ENCODE results near the gene TARBP2.

TARBP2 gene

GRCh38 chr12:53474819-53475218, 26.3 kb upstream of the TARBP2 start:
- no peak for DNase-seq (ENCODE audit: low read depth)

GRCh38 chr12:53476769-53477209, 24.3 kb upstream of the TARBP2 start:
- no peak for DNase-seq (ENCODE audit: low read depth)

GRCh38 chr12:53478865-53479264, 22.2 kb upstream of the TARBP2 start:
- DNase-seq (ENCODE audit: low read depth), result no peak

GRCh38 chr12:53479331-53479730, 21.8 kb upstream of the TARBP2 start:
- DNase-seq (ENCODE audit: low read depth), result no peak

GRCh38 chr12:53480491-53481442, 20.3 kb upstream of the TARBP2 start:
- no peak for DNase-seq (ENCODE audit: low read depth)

GRCh38 chr12:53481458-53481857, 19.6 kb upstream of the TARBP2 start:
- peak; percentile 73 for DNase-seq (ENCODE audit: low read depth)

- no peak for DNase-seq (ENCODE audit: low read depth)
Measured at GRCh38 chr12:53481939-53482586, 19.0 kb upstream of the TARBP2 start.

- no peak for DNase-seq (ENCODE audit: low read depth)
Measured at GRCh38 chr12:53482626-53483168, 18.4 kb upstream of the TARBP2 start.

GRCh38 chr12:53483225-53483978, 17.7 kb upstream of the TARBP2 start:
- no peak for DNase-seq (ENCODE audit: low read depth)

GRCh38 chr12:53483979-53484377, 17.1 kb upstream of the TARBP2 start:
- DNase-seq (ENCODE audit: low read depth), result no peak

GRCh38 chr12:53484686-53485575, 16.2 kb upstream of the TARBP2 start:
- DNase-seq (ENCODE audit: low read depth), result no peak

- no peak for DNase-seq (ENCODE audit: low read depth)
Measured at GRCh38 chr12:53485955-53486735, 14.9 kb upstream of the TARBP2 start.

- no peak for DNase-seq (ENCODE audit: low read depth)
Measured at GRCh38 chr12:53486736-53487487, 14.2 kb upstream of the TARBP2 start.

GRCh38 chr12:53489242-53489864, 11.7 kb upstream of the TARBP2 start:
- DNase-seq (ENCODE audit: low read depth), result no peak

- DNase-seq (ENCODE audit: low read depth), result no peak
Measured at GRCh38 chr12:53492188-53492587, 8.9 kb upstream of the TARBP2 start.

GRCh38 chr12:53492830-53493609, 8.1 kb upstream of the TARBP2 start:
- DNase-seq (ENCODE audit: low read depth), result no peak

- DNase-seq (ENCODE audit: low read depth), result no peak
Measured at GRCh38 chr12:53493610-53494391, 7.3 kb upstream of the TARBP2 start.

Measured in GM04503 (cell line).